Retina (tissue), 1 donor: ENCODE results near the gene KIRREL3.
A peak's percentile ranks its signal among the peaks of the same experiment; 100 is the strongest.

Source experiments
- DNase-seq: peaks from one replicate; pipeline ENCODE4 v3.0.0-alpha.2; 2016

KIRREL3 gene

GRCh38 chr11:126949066-126949891 is 51.3 kb downstream of the KIRREL3 start:
- no peak for DNase-seq

GRCh38 chr11:126948563-126948962 is 52.0 kb downstream of the KIRREL3 start:
- DNase-seq = no peak

- no peak for DNase-seq
Observed at GRCh38 chr11:126945319-126945718, 55.3 kb downstream of the KIRREL3 start.

GRCh38 chr11:126943316-126943715 is 57.3 kb downstream of the KIRREL3 start:
- no peak for DNase-seq

GRCh38 chr11:126942146-126942545 is 58.4 kb downstream of the KIRREL3 start:
- no peak for DNase-seq

- DNase-seq = no peak
Observed at GRCh38 chr11:126939552-126939951, 61.0 kb downstream of the KIRREL3 start.

GRCh38 chr11:126938718-126939117 is 61.9 kb downstream of the KIRREL3 start:
- no peak for DNase-seq

GRCh38 chr11:126930091-126930841 is 70.3 kb downstream of the KIRREL3 start:
- DNase-seq = peak; percentile 58

GRCh38 chr11:126929179-126930061 is 71.2 kb downstream of the KIRREL3 start:
- DNase-seq = peak; percentile 73

- DNase-seq = no peak
Observed at GRCh38 chr11:126927623-126928022, 72.9 kb downstream of the KIRREL3 start.

- DNase-seq = no peak
Observed at GRCh38 chr11:126926376-126926791, 74.2 kb downstream of the KIRREL3 start.

- DNase-seq = no peak
Observed at GRCh38 chr11:126925321-126926093, 75.1 kb downstream of the KIRREL3 start.

- no peak for DNase-seq
Observed at GRCh38 chr11:126924376-126925040, 76.1 kb downstream of the KIRREL3 start.

- DNase-seq = no peak
Observed at GRCh38 chr11:126920833-126921232, 79.7 kb downstream of the KIRREL3 start.

- DNase-seq = no peak
Observed at GRCh38 chr11:126919147-126919823, 81.3 kb downstream of the KIRREL3 start.

- DNase-seq = no peak
Observed at GRCh38 chr11:126918556-126918955, 82.0 kb downstream of the KIRREL3 start.

- no peak for DNase-seq
Observed at GRCh38 chr11:126917531-126918204, 82.9 kb downstream of the KIRREL3 start.

GRCh38 chr11:126915430-126915829 is 85.1 kb downstream of the KIRREL3 start:
- no peak for DNase-seq

- no peak for DNase-seq
Observed at GRCh38 chr11:126914941-126915340, 85.6 kb downstream of the KIRREL3 start.

- no peak for DNase-seq
Observed at GRCh38 chr11:126914166-126914565, 86.4 kb downstream of the KIRREL3 start.
